IPS-20b (cell line): ENCODE results near the gene NLGN4X.
"Not testable (repeated sequence)": the region's sequence is repeated elsewhere in the genome, so short reads cannot be mapped to it uniquely, and the experiment has no call there.

Experiments used
- H3K27ac ChIP-seq: one replicate; pipeline ENCODE4 v1.5.1; 2013; ENCODE audit warnings: low read length
- H3K27me3 ChIP-seq: 2 replicates; pipeline ENCODE4 v1.6.1; 2013; ENCODE audit warnings: mild to moderate bottlenecking, low read length, inconsistent platforms; ENCODE audit not compliant: insufficient read depth
- H3K36me3 ChIP-seq: 2 replicates; pipeline ENCODE4 v1.6.1; 2013; ENCODE audit warnings: low read depth, mild to moderate bottlenecking, inconsistent platforms, low read length, moderate library complexity; ENCODE audit not compliant: insufficient read depth
- H3K4me1 ChIP-seq: 2 replicates; pipeline ENCODE4 v1.6.1; 2013; ENCODE audit warnings: mild to moderate bottlenecking, control low read depth, inconsistent platforms, low read length, moderate library complexity; ENCODE audit not compliant: insufficient read depth
- H3K4me3 ChIP-seq: 2 replicates; pipeline ENCODE4 v1.5.1; 2013; ENCODE audit warnings: mild to moderate bottlenecking, low read length, inconsistent platforms
- H3K9ac ChIP-seq: 2 replicates; pipeline ENCODE4 v1.6.1; 2013; ENCODE audit warnings: low read depth, mild to moderate bottlenecking, inconsistent platforms, low read length, moderate library complexity
- H3K9me3 ChIP-seq: 2 replicates; pipeline ENCODE4 v1.6.1; 2013; ENCODE audit warnings: mild to moderate bottlenecking, low read depth, low read length, inconsistent platforms; ENCODE audit not compliant: insufficient read depth

NLGN4X gene

DNA sequence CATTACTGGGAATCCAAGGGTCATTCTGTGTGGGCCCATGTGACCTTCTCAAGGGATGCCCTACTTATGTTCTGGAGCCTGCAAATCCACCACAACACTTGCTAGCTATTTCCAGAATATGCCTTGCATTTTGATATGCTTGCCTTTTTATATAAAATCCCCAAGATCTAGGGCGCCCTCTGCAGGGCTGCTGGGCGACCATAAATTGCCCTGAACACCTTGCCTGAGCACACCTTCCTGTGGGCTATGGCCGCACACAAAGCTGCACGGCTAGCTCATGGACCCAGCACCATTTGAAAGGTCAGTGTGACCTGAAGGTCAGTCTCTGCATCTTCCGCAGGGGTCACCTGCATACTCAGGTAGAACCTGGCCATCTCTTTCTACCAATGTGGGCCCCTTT lies 311.7 kb downstream of the NLGN4X start:
- Histone ChIP-seq H3K9ac (no peak overlapping the region), H3K4me3 (no peak overlapping the region), H3K27ac (no peak overlapping the region)

DNA sequence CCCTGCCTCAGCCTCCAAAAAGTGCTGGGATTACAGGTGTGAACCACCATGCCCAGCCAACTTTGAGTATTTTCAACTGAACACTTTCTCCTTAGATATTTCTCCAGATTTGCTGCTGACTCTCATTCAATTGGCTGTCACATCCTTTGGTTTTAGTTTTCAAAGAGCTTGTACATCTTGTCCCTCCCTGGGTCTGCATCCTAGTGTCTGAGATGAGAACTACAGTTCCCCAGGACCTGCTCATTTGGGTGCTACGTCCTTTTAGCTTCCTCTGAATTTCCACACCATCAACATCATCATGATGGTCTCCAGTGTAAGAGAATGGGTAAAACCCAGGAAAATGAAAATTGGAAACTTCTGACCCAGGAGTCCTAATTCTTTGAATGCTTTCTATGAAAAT lies 312.9 kb downstream of the NLGN4X start:
- Histone ChIP-seq H3K27me3 (no peaks in the 10 kb centered on the region), H3K9me3 (no peaks in the 10 kb centered on the region), H3K27ac (no peak overlapping the region), H3K9ac (no peak overlapping the region), H3K36me3 (peaks cover 5% of the 10 kb centered on the region; the same call in 1 of the 2 replicates), H3K4me3 (no peak overlapping the region), H3K4me1 (no peaks in the 10 kb centered on the region)

More for the DNA sequence above, 311.7 kb downstream of the NLGN4X start:
- peaks cover 5% of the 10 kb centered on the region; the same call in 1 of the 2 replicates for H3K36me3 ChIP-seq
- no peaks in the 10 kb centered on the region for H3K4me1 ChIP-seq
- H3K27me3 ChIP-seq = no peaks in the 10 kb centered on the region
- H3K9me3 ChIP-seq = no peaks in the 10 kb centered on the region

DNA sequence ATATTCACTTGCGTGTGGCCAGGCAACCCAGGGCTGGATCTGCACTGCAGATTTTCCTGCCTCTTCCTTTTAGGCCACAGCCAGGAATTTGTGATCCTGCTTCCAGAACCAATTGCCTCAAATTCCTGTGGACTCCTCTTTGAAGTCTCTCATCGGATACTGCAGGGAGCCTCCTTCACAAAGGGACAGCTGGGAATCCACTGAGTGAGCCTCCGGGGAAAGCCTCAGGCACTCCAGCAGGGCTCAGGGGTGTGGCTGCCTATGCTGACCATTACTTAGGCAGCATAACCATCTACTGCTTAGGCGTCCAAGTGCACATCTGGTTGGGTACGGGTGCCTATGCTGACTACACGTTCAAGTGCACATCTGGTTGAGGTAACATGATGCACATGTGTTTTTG lies 321.5 kb downstream of the NLGN4X start:
- Histone ChIP-seq H3K4me1 (no peaks in the 10 kb centered on the region), H3K4me3 (no peak overlapping the region), H3K27ac (no peak overlapping the region), H3K27me3 (no peaks in the 10 kb centered on the region), H3K9ac (no peak overlapping the region), H3K36me3 (peaks cover 30% of the 10 kb centered on the region; the same call in 1 of the 2 replicates), H3K9me3 (no peaks in the 10 kb centered on the region)

DNA sequence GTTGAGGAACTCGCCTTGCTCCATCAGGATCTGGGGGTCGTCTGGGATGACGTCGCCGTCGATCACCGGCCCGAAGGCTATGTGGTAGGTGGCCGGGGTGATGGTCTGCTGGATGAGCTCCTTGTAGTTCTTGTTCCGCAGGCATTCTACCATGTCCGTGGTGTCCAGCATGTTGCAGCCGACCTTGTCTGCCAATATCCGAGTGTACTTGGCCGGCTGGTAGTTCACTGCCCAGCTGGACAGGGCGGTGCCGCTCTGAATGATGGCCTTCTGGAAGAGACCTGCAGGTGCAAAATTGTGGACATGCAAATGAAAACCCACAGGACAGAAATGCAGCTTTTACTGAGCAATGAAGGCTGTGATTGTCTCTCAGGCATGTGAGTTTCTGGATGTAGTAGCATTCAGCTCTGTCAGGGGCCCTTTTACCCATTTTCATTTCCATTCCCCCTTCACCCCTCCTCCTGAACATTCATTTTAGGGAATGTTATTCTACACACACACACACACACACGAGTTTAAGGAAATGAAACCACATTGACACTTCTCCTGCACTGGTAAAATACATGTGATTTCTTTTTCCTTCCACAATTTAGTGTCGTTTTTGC lies 325.0 kb downstream of the NLGN4X start:
- not testable (repeated sequence) for H3K9ac ChIP-seq, H3K27ac ChIP-seq, H3K4me1 ChIP-seq, H3K27me3 ChIP-seq, H3K4me3 ChIP-seq, H3K9me3 ChIP-seq
- peaks cover 43% of the 10 kb centered on the region; the same call in 1 of the 2 replicates for H3K36me3 ChIP-seq

DNA sequence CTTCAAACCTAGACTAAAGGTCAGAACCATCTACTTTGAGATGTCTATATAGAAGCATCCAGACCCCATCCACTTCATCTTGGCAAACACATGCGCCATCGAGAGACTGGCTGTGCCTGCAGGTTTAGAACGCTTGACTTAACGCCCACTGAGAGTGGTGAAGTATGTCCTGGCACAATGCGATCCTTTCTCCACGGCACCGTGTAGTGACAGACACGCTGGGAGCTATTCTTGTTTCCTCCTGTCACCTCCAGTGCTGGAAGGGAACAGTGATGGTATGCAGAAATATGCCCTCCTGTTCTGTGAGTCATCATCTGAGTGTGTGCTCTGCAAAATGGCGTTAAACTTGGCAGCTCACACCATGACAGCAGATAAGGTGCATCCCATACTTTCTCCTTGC lies 330.2 kb downstream of the NLGN4X start:
- H3K9me3 ChIP-seq = no peaks in the 10 kb centered on the region
- H3K27me3 ChIP-seq = no peaks in the 10 kb centered on the region
- H3K4me3 ChIP-seq = no peak overlapping the region
- peaks cover 25% of the 10 kb centered on the region; the same call in 1 of the 2 replicates for H3K36me3 ChIP-seq
- H3K9ac ChIP-seq = no peak overlapping the region
- H3K4me1 ChIP-seq = no peaks in the 10 kb centered on the region
- no peak overlapping the region for H3K27ac ChIP-seq

DNA sequence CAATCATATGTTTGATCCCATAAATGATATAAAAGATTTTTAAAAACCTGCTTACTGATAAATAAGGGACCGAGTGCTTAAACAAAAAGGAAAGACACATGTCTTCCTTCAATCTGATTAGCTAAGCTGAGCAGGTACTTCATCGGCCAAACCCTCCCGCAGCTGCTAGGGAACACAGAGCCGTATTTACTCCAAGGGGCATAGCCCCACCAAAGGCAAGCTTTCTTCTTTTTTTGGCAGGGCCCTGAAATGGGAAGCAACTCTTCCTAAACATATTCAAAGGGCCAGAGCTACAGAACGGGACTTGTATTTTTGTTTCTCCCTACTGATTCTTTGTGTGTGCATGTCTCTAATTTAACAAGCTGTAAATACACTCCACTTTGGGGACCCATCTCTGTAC lies 337.3 kb downstream of the NLGN4X start:
- H3K27ac ChIP-seq = no peak overlapping the region
- H3K9me3 ChIP-seq = no peaks in the 10 kb centered on the region
- no peaks in the 10 kb centered on the region for H3K4me1 ChIP-seq
- no peak overlapping the region for H3K9ac ChIP-seq
- no peaks in the 10 kb centered on the region for H3K27me3 ChIP-seq
- H3K4me3 ChIP-seq = no peak overlapping the region
- peaks cover 24% of the 10 kb centered on the region; the same call in 1 of the 2 replicates for H3K36me3 ChIP-seq

DNA sequence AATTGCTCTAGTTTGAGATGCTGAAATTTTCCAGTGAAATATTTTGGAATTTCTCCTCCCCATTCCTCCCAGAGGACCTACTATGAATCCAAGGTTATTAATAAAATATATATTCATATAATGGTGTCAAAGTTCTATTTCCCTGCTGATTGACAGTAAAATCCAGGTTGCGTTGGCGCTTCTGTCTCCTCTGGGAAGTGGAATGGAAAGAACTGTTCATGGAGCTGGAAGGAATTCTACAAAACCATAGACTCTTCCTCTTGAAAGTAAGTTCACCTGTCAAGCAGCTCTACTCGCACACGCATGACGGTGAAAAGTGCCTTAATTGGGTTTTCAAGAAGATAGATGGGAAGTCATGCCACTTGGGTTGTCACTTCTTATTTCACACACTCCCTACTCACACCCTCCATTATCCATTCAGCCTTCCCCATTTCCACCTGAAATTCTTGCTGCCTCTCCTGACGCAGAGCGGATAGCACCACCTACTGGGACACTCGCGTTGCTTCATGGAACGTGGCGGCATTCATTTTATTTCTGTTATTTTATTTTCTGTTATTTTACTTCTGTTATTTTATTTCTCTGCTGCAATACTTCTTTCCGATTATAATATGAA lies 351.6 kb downstream of the NLGN4X start:
- Histone ChIP-seq H3K9me3 (no peaks in the 10 kb centered on the region), H3K4me1 (peaks cover 4% of the 10 kb centered on the region; the same call in 1 of the 2 replicates), H3K27ac (no peak overlapping the region), H3K27me3 (no peaks in the 10 kb centered on the region), H3K9ac (no peak overlapping the region), H3K4me3 (no peak overlapping the region), H3K36me3 (no peaks in the 10 kb centered on the region)

DNA sequence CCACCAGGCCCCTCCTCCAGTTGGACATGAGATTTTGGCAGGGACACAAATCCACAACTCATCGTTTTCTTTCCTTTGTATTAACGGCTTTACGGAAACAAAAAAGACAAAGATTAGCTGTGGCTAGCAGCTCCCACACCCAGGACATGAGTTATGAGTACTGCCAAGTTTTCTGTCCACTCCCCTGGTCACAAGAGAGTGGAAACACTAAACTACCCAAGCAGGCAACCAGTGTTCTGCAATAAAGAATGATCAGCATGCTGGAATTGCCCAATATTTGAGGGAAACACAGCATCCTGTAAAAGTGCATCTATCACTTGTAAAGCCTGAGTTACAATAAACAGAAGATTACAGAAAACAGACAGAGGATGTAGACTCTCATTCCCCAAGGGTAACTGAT lies 358.4 kb downstream of the NLGN4X start:
- no peak overlapping the region for H3K9ac ChIP-seq
- H3K4me1 ChIP-seq = peaks cover 4% of the 10 kb centered on the region; the same call in 1 of the 2 replicates
- no peaks in the 10 kb centered on the region for H3K27me3 ChIP-seq
- H3K9me3 ChIP-seq = no peaks in the 10 kb centered on the region
- no peaks in the 10 kb centered on the region for H3K36me3 ChIP-seq
- no peak overlapping the region for H3K27ac ChIP-seq
- no peak overlapping the region for H3K4me3 ChIP-seq

DNA sequence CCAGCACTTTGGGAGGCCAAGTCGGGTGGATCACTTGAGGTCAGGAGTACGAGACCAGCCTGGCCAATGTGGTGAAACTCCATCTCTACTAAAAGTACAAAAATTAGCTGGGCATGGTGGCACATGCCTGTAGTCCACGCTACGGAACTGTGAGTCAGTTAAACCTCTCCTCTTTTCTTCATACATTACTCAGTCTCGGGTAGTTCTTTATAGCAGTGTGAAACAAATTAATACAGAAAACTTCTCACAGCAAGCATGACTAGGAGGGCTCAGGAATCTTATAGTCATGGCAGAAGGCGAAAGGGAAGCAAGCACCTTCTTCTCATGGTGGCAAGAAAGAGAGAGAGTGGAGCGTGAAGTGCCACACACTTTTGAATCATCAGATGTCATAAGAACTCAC lies 358.9 kb downstream of the NLGN4X start:
- Histone ChIP-seq H3K4me1 (peaks cover 4% of the 10 kb centered on the region; the same call in 1 of the 2 replicates), H3K27ac (no peak overlapping the region), H3K27me3 (no peaks in the 10 kb centered on the region)

DNA sequence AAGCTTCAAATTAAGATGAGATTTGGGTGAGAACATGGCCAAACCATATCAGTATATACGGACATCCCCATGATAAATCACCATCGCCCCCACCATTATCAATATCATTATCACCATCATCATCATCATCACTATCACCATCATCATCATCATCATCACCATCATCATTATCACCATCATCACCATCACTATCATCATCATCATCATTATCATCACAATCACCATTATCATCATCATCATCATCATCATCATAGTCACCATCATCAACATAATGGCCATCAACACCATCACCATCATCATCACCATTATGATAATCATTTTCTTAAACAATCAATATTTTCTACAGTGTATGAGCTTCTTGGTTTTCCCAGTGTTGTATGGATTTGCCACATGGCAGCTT lies 360.9 kb downstream of the NLGN4X start:
- Histone ChIP-seq H3K9ac (no peak overlapping the region), H3K27ac (no peak overlapping the region), H3K4me3 (no peak overlapping the region), H3K9me3 (no peaks in the 10 kb centered on the region), H3K4me1 (no peaks in the 10 kb centered on the region), H3K36me3 (no peaks in the 10 kb centered on the region), H3K27me3 (no peaks in the 10 kb centered on the region)

More for the DNA sequence above, 358.9 kb downstream of the NLGN4X start:
- H3K36me3 ChIP-seq = no peaks in the 10 kb centered on the region
- no peaks in the 10 kb centered on the region for H3K9me3 ChIP-seq
- H3K9ac ChIP-seq = no peak overlapping the region
- no peak overlapping the region for H3K4me3 ChIP-seq

DNA sequence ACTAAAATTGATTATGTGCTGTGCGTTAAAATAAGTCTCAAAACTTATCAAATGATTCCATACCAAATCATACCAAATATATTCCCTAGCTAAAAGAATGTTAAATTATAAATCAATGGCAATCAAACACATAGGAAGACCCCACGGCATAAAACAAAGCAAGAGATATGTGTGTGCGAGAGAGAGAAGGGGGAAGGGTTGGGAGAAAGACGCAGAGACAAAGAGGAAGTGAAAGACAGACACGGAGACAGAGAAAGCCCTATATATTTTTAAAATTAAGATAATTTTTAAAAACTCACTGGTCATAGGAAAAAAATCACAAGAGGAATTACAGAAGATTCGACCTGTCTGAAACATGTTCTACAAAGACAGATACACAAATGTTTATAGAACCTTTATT lies 371.4 kb downstream of the NLGN4X start:
- Histone ChIP-seq H3K36me3 (no peaks in the 10 kb centered on the region), H3K9ac (no peak overlapping the region), H3K9me3 (no peaks in the 10 kb centered on the region), H3K27ac (no peak overlapping the region), H3K4me1 (no peaks in the 10 kb centered on the region), H3K4me3 (no peak overlapping the region), H3K27me3 (no peaks in the 10 kb centered on the region)

DNA sequence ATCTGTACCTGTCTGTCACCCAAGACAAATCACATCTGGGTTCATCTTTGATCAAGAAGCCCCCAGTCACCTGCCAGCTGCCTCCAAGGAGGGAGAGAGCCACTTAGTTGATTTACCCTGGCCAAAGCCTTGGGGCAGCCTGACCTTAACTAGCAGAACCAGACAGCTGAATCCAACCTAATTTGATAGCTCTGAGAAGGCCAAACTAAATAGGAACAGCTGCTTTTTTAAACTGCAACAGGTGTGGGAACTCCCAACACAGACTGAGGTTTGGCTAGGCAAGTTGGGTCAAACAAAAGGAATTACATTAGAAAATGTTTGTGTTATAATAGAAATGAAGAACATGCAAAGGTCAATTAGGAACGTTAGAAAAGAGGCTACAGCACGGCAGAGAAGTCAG lies 375.7 kb downstream of the NLGN4X start:
- H3K36me3 ChIP-seq = no peaks in the 10 kb centered on the region
- no peak overlapping the region for H3K27ac ChIP-seq

More for the DNA sequence above, 375.7 kb downstream of the NLGN4X start:
- Histone ChIP-seq H3K27me3 (no peaks in the 10 kb centered on the region), H3K9ac (no peak overlapping the region), H3K4me3 (no peak overlapping the region), H3K4me1 (no peaks in the 10 kb centered on the region), H3K9me3 (no peaks in the 10 kb centered on the region)
